ENCODE data around the gene SCAMP4.

DNA sequence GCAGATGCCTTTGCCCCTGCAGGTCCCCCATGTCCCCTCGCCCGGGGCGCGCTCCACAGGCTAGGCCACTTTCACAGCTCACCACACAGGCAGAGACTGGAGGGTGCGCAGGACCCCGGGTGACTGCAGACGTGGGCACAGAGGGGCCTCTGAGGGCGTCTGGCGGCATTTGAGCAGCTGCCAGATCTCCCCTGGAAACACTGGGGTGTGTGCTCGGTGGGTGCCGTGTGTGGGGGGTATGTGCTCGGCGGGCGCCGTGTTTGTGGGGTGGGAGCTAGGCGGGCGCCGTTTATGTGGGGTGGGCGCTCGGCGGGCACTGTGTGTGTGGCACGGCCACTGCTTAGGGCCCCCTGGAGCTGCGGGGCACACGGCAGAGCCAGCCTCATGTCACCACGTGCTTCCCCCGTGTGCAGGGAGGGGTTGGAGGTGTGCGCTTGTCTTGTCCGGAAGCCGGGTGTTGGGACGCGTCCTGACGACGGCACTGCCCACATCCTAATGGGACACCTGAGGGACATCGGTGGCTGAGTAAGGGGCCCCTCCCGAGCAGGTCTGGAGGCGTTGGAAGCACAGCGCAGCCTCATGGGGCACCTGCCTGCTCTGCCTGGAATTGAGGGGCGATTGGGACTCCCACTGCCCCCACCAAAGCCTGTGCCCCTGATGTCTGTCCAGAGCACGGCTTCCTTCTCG is 52.5 kb downstream of the SCAMP4 start:
- TF ChIP-seq CTCF (IDR thresholded peaks at IDR 0.05; ENCODE audit: insufficient read depth, low read length, poor library complexity, severe bottlenecking) (no peak), EZH2phosphoT487 (conservative IDR thresholded peaks at IDR 0.05; ENCODE audit: low read length) (no peak)

Data from SU-DHL-6 (cell line).